Thyroid gland (tissue), 4 donors: ENCODE results near the gene CWC27.

ENCODE experiments used
- CTCF ChIP-seq, 6 experiments: fragments of 200-600 bp in 3 of 6; fragments of 450-650 bp in 3 of 6; sonication (generic) in 3 of 6; IDR thresholded peaks; one replicate each; pipeline ENCODE4 v1.5.1; 2016 to 2019; ENCODE audit warnings: antibody characterized with exemption in 6 of 6, mild to moderate bottlenecking in 2 of 6, inconsistent platforms in 1 of 6, moderate library complexity in 1 of 6
- POLR2A ChIP-seq, 2 donors: fragments of 450-650 bp; IDR thresholded peaks; one replicate each; pipeline ENCODE4 v1.6.1; 2017; ENCODE audit warnings: antibody characterized with exemption in 2 of 2, mild to moderate bottlenecking in 2 of 2, moderate library complexity in 1 of 2

- TF ChIP-seq CTCF (IDR thresholded peaks at IDR 0.05) (no peak), POLR2A (IDR thresholded peaks at IDR 0.05) (no peak)
Measured at GRCh38 chr5:64880821-64881220, 112.1 kb downstream of the CWC27 start.
